Prostate gland (tissue), 2 donors: ENCODE measurements around the gene TTC31. TPM values are rescaled to one million over a fixed set of nuclear protein-coding genes. Genes with fewer than 3 reads are reported as not detected.
A peak's percentile ranks its signal among the peaks of the same experiment; 100 is the strongest.

Experiments
- DNase-seq: peaks from one replicate; pipeline ENCODE4 v3.0.0-alpha.2; 2019; ENCODE audit warnings: low spot score
- H3K27ac ChIP-seq, 2 donors: fragments of 200-600 bp; sonication (generic); 2 replicates each; pipeline ENCODE4 v1.5.1; 2017 to 2019
- H3K27me3 ChIP-seq: fragments of 200-600 bp; sonication (generic); replicated peaks from 2 replicates; pipeline ENCODE4 v1.5.1; 2019; ENCODE audit not compliant: insufficient read depth
- H3K36me3 ChIP-seq, 2 donors: fragments of 200-600 bp; sonication (generic); 1 replicate in 1 of 2; 2 replicates in 1 of 2; pipeline versions ENCODE4 v1.5.1 to v1.8.1; 2017 to 2019
- H3K4me1 ChIP-seq: fragments of 200-600 bp; sonication (generic); replicated peaks from 2 replicates; pipeline ENCODE4 v1.5.1; 2019
- H3K4me3 ChIP-seq, 2 donors: fragments of 200-600 bp; sonication (generic); 2 replicates each; pipeline ENCODE4 v1.5.1; 2017 to 2019
- H3K9me3 ChIP-seq: fragments of 200-600 bp; sonication (generic); 2 replicates; pipeline ENCODE4 v1.5.1; 2017
- CTCF ChIP-seq, 4 experiments: fragments of 200-600 bp in 2 of 4; fragments of 450-650 bp in 2 of 4; sonication (generic) in 2 of 4; IDR thresholded peaks; 1 replicate in 3 of 4; 2 replicates in 1 of 4; pipeline ENCODE4 v1.5.1; 2016 to 2019; ENCODE audit warnings: antibody characterized with exemption in 4 of 4, mild to moderate bottlenecking in 2 of 4, moderate library complexity in 2 of 4
- POLR2A ChIP-seq: fragments of 450-650 bp; IDR thresholded peaks from one replicate; pipeline ENCODE4 v1.6.1; 2016; ENCODE audit warnings: antibody characterized with exemption, mild to moderate bottlenecking
- POLR2AphosphoS5 ChIP-seq: sonication (generic); formaldehyde crosslinking; IDR thresholded peaks from one replicate; pipeline ENCODE4 v1.6.1; 2017; ENCODE audit warnings: antibody characterized with exemption
- WGBS: methylation state at CpG from one replicate; pipeline ENCODE4 v1.1.5; 2018; 5-methylcytosine and 5-hydroxymethylcytosine counted together
- intact Hi-C: fragments of 100-400 bp; cut with DNase I; formaldehyde crosslinking; loops from one replicate; pipeline ENCODE4 v1.14.2; 2022
- total RNA-seq, 2 donors: library from RNA; depleted of rRNA; stranded (reverse); fragments of >200 nt; gene quantifications; one replicate each; pipeline ENCODE4 v1.1.0, GENCODE V29; 2016

Gene TTC31
- total RNA-seq, 2 donors from 2014 or later: 24.0 to 27.6 TPM

- peaks cover 11% of the 10 kb centered on the region for H3K4me1 ChIP-seq
- H3K9me3 ChIP-seq: no peaks in the 10 kb centered on the region
- H3K27me3 ChIP-seq: peaks cover 47% of the 10 kb centered on the region
- TF ChIP-seq CTCF (IDR thresholded peaks at IDR 0.05): no peak
- TF ChIP-seq POLR2A: no peak
- H3K27ac ChIP-seq: no peak overlapping the region
- peak overlapping the region in 1 of 2 donors; percentile 15 for H3K4me3 ChIP-seq
- no peaks in the 10 kb centered on the region for H3K36me3 ChIP-seq
- intact Hi-C loops: no loop called here
- DNase-seq: no peak
- WGBS: 5% methylated on average over 49 of the region's 60 CpGs
Observed at GRCh38 chr2:74515271-74515980, 32.5 kb downstream of the TTC31 start.

- Histone ChIP-seq H3K9me3 (no peaks in the 10 kb centered on the region), H3K27ac (no peak overlapping the region), H3K4me1 (peaks cover 11% of the 10 kb centered on the region), H3K4me3 (peak overlapping the region in 1 of 2 donors; percentile 15), H3K27me3 (peaks cover 47% of the 10 kb centered on the region), H3K36me3 (no peaks in the 10 kb centered on the region)
- intact Hi-C loops: no loop called here
- TF ChIP-seq CTCF (IDR thresholded peaks at IDR 0.05) (no peak), POLR2AphosphoS5 (peak; percentile 9)
- WGBS: 3% methylated on average over 64 of the region's 72 CpGs
- no peak for DNase-seq
Observed at GRCh38 chr2:74515981-74516633, 33.2 kb downstream of the TTC31 start.

- no peak overlapping the region for H3K27ac ChIP-seq
- TF ChIP-seq POLR2A (no peak), POLR2AphosphoS5 (no peak), CTCF (IDR thresholded peaks at IDR 0.05) (no peak)
- 67% methylated on average over 13 of the region's 13 CpGs for WGBS
- intact Hi-C loops: no loop called here
- no peaks in the 10 kb centered on the region for H3K36me3 ChIP-seq
- H3K4me1 ChIP-seq: peaks cover 11% of the 10 kb centered on the region
- H3K4me3 ChIP-seq: no peak overlapping the region
- peaks cover 44% of the 10 kb centered on the region for H3K27me3 ChIP-seq
- no peak for DNase-seq
- no peaks in the 10 kb centered on the region for H3K9me3 ChIP-seq
Observed at GRCh38 chr2:74516650-74517049, 33.8 kb downstream of the TTC31 start.

GRCh38 chr2:74522516-74522915 lies 39.6 kb downstream of the TTC31 start:
- no peaks in the 10 kb centered on the region for H3K9me3 ChIP-seq
- no peak overlapping the region for H3K27ac ChIP-seq
- TF ChIP-seq POLR2A (no peak), CTCF (IDR thresholded peaks at IDR 0.05) (no peak), POLR2AphosphoS5 (no peak)
- peaks cover 0 to 4% of the 10 kb centered on the region in 2 donors for H3K36me3 ChIP-seq
- DNase-seq: no peak
- intact Hi-C loops: loop anchor here (10.0 kb wide), 1 partner anchor 62 kb away; no protein-coding TSS in a partner anchor
- 73% methylated on average over 3 of the region's 3 CpGs for WGBS
- H3K4me3 ChIP-seq: no peak overlapping the region
- H3K27me3 ChIP-seq: peaks cover 7% of the 10 kb centered on the region
- H3K4me1 ChIP-seq: no peaks in the 10 kb centered on the region
